Osteoblast (primary cell): Measurements from ENCODE around the gene KIF12. TPM values are rescaled to one million over a fixed set of nuclear protein-coding genes. Genes with fewer than 3 reads are reported as not detected.
"Not testable (repeated sequence)": the region's sequence is repeated elsewhere in the genome, so short reads cannot be mapped to it uniquely, and the experiment has no call there.

Experiments used
- DNase-seq: peaks from one replicate; pipeline ENCODE4 v3.0.0; 2011; ENCODE audit warnings: low spot score, mixed read lengths; ENCODE audit not compliant: insufficient read length; ENCODE audit errors: missing footprints
- H2AFZ ChIP-seq: 2 replicates; pipeline ENCODE4 v1.6.0; 2011; ENCODE audit warnings: mild to moderate bottlenecking, low read length
- H3K27ac ChIP-seq: 2 replicates; pipeline ENCODE4 v1.5.1; 2011; ENCODE audit warnings: mild to moderate bottlenecking, low read depth, low read length, moderate library complexity
- H3K27me3 ChIP-seq: 2 replicates; pipeline ENCODE4 v1.6.0; 2012; ENCODE audit warnings: mild to moderate bottlenecking, control low read depth, inconsistent platforms, low read length, moderate library complexity; ENCODE audit not compliant: insufficient read depth
- H3K36me3 ChIP-seq: 2 replicates; pipeline ENCODE4 v1.5.1; 2011; ENCODE audit warnings: mild to moderate bottlenecking, low read length, control low read depth, moderate library complexity; ENCODE audit not compliant: insufficient read depth
- H3K4me1 ChIP-seq: 2 replicates; pipeline ENCODE4 v1.5.1; 2011; ENCODE audit warnings: mild to moderate bottlenecking, low read length, control low read depth, moderate library complexity; ENCODE audit not compliant: insufficient read depth
- H3K4me2 ChIP-seq: 2 replicates; pipeline ENCODE4 v1.6.0; 2011; ENCODE audit warnings: mild to moderate bottlenecking, low read length; ENCODE audit not compliant: insufficient read depth
- H3K4me3 ChIP-seq: fragments of 200-600 bp; sonication (generic); 3 replicates; pipeline ENCODE4 v1.5.1; 2012; ENCODE audit warnings: mild to moderate bottlenecking, low read length, inconsistent platforms; ENCODE audit not compliant: insufficient read depth
- H3K79me2 ChIP-seq: 2 replicates; pipeline ENCODE4 v1.6.0; 2012; ENCODE audit warnings: mild to moderate bottlenecking, low read length, control low read depth, inconsistent platforms; ENCODE audit not compliant: insufficient read depth
- H3K9me3 ChIP-seq: 2 replicates; pipeline ENCODE4 v1.5.1; 2011; ENCODE audit warnings: low read depth, low read length, control low read depth
- H4K20me1 ChIP-seq: 2 replicates; pipeline ENCODE4 v1.6.0; 2012; ENCODE audit warnings: mild to moderate bottlenecking, low read length, control low read depth; ENCODE audit not compliant: insufficient read depth
- total RNA-seq: library from RNA; depleted of rRNA; stranded (reverse); fragments of >200 nt; gene quantifications from 2 replicates; pipeline ENCODE4 v1.2.3, GENCODE V29; 2012
- TF ChIP-seq, protein P1 (sequence below): IDR thresholded peaks from 2 replicates; pipeline ENCODE4 v1.5.1; 2011; ENCODE audit warnings: mild to moderate bottlenecking, low read depth, low read length, moderate library complexity; ENCODE audit errors: extremely low read depth

The KIF12 gene
- total RNA-seq, 1 donor, result not detected

DNA sequence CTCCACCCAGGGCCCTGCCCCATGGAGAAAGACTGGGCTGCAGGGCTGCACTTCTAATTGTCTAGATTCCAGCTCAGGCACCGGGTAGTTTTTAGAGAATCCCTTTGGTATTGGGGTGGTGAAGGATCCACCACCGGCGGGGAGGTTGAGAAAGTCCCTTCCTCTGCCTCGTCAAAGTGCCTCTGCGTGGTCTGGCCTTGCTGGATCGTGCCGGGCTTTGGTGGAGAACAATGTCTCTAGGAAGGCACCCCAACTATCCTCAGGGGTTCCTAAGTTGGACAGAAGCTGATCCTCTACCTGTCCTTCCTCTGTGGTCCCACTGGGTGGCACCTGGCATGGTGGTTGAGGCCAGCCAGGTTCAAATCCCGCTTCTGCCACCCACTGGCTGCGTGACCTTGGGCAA is 13.7 kb downstream of the KIF12 start:
- no peaks in the 10 kb centered on the region for H3K36me3 ChIP-seq

DNA sequence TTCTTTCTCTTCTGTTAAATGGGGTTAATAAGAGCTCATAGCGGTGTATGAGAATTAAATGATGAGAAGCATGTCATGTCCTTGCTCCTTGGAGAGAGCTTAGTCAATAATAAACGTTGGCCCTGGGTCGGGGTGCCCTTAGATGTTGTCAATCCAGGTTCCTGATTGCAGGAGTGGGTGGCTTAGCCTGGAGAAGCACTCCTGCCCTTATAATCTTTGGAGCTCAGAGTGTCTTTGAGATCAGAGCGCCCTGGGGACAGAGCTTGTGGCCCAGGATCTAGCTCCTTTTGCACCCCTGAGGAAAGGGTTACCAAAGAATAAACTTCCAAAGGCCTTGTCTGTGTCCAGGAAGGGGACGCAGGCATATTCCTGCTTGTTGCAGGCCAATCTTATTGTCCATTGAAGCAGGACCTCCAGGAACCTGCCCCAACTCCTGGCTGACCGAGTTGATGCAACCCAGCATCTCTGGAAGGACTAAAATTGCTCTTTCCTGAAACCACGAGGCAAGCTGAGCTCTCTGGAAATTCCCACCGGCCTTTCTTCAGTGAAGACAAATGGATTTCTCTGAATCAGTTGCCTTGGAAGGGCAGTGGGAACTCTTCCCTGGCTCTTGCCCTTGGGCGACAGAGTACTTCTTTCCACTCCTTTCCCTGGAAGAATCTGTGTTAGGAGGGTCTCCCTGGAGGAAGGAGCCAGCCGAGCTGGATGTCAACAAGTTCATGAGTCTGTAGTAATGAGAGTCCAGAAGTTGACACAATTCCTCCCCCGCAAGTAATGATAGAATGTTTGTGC is 14.6 kb downstream of the KIF12 start:
- Histone ChIP-seq H3K4me2 (no peak overlapping the region), H3K4me3 (no peak overlapping the region), H3K27ac (no peak overlapping the region), H3K36me3 (no peaks in the 10 kb centered on the region), H3K27me3 (peaks cover 17% of the 10 kb centered on the region), H4K20me1 (no peaks in the 10 kb centered on the region), H3K9me3 (no peaks in the 10 kb centered on the region), H3K4me1 (no peaks in the 10 kb centered on the region), H2AFZ (no peak overlapping the region), H3K79me2 (no peaks in the 10 kb centered on the region)
- peak; percentile 43 for DNase-seq
- TF ChIP-seq, protein P1, sequence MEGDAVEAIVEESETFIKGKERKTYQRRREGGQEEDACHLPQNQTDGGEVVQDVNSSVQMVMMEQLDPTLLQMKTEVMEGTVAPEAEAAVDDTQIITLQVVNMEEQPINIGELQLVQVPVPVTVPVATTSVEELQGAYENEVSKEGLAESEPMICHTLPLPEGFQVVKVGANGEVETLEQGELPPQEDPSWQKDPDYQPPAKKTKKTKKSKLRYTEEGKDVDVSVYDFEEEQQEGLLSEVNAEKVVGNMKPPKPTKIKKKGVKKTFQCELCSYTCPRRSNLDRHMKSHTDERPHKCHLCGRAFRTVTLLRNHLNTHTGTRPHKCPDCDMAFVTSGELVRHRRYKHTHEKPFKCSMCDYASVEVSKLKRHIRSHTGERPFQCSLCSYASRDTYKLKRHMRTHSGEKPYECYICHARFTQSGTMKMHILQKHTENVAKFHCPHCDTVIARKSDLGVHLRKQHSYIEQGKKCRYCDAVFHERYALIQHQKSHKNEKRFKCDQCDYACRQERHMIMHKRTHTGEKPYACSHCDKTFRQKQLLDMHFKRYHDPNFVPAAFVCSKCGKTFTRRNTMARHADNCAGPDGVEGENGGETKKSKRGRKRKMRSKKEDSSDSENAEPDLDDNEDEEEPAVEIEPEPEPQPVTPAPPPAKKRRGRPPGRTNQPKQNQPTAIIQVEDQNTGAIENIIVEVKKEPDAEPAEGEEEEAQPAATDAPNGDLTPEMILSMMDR, result no peak

More for the DNA sequence above, 13.7 kb downstream of the KIF12 start:
- no peak overlapping the region for H2AFZ ChIP-seq
- TF ChIP-seq, protein P1, result no peak
- H4K20me1 ChIP-seq, result no peaks in the 10 kb centered on the region
- peak; percentile 62 for DNase-seq
- H3K4me3 ChIP-seq, result no peak overlapping the region
- no peaks in the 10 kb centered on the region for H3K9me3 ChIP-seq
- H3K27me3 ChIP-seq, result peaks cover 16% of the 10 kb centered on the region
- no peak overlapping the region for H3K27ac ChIP-seq
- no peaks in the 10 kb centered on the region for H3K4me1 ChIP-seq
- no peaks in the 10 kb centered on the region for H3K79me2 ChIP-seq
- H3K4me2 ChIP-seq, result no peak overlapping the region

DNA sequence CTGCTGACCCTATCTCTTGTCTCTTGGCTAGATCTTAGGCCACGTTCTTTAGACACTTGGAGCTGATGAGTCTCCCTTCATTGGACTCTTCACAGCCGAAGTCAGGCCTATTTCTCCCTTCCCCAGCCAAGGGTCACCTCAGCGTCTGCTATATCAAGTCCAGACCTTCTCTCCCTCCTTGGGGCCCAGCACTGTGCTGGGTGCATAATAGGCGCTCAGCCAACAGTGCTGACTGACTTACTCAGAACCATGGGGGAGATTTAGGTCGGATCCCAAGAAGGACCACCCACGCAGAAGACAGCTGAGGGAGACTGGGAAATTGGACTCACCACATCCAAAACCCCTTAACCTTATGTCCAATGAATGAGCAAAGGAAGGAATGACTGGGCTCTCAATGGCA is 15.4 kb downstream of the KIF12 start:
- no peaks in the 10 kb centered on the region for H3K79me2 ChIP-seq
- H3K36me3 ChIP-seq, result no peaks in the 10 kb centered on the region
- TF ChIP-seq, protein P1, result no peak
- no peak overlapping the region for H3K27ac ChIP-seq
- H3K4me3 ChIP-seq, result no peak overlapping the region
- no peaks in the 10 kb centered on the region for H3K9me3 ChIP-seq
- no peak overlapping the region for H3K4me2 ChIP-seq
- H3K4me1 ChIP-seq, result no peaks in the 10 kb centered on the region
- H3K27me3 ChIP-seq, result peaks cover 15% of the 10 kb centered on the region
- peak; percentile 22 for DNase-seq
- H2AFZ ChIP-seq, result no peak overlapping the region
- H4K20me1 ChIP-seq, result no peaks in the 10 kb centered on the region

DNA sequence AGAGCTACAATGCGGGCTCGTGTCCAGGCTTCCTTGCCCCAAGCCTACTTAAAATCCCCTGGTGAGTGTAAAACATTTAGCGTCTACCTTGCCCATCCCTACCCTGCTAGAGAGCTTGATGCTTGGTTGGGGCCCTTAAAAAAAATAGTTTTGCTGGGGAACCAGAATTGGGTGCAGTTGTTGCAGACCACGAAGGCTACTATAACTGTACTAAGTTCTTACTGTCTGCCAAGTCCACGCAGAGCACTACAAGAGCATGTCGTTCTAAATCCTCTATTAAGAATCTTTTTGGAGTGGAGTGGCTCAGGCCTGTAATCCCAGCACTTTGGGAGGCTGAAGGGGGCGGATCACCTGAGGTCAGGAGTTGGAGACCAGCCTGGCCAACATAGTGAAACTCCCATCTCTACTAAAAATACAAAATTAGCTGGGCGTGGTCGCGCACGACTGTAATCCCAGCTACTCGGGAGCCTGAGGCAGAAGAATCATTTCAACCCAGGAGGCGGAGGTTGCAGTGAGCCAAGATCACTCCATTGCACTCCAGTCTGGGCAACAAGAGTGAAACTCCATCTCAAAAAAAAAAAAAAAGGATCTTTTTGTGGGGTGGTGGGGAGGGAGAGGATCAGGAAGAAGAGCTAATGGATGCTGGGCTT is 16.2 kb downstream of the KIF12 start:
- H3K36me3 ChIP-seq, H3K4me2 ChIP-seq, H3K4me1 ChIP-seq, H3K79me2 ChIP-seq, H3K27ac ChIP-seq, H2AFZ ChIP-seq, H3K4me3 ChIP-seq, H3K9me3 ChIP-seq, DNase-seq, H4K20me1 ChIP-seq: not testable (repeated sequence)
- H3K27me3 ChIP-seq, result peaks cover 13% of the 10 kb centered on the region
